NCI-H1436 (cell line): Measurements from ENCODE around the gene RASD1.
"Not testable (repeated sequence)": the region's sequence is repeated elsewhere in the genome, so short reads cannot be mapped to it uniquely, and the experiment has no call there.

Source experiments
- DNase-seq: peaks from one replicate; lab custom pipeline; 2025; lab: John Stamatoyannopoulos, UW

Gene RASD1

DNA sequence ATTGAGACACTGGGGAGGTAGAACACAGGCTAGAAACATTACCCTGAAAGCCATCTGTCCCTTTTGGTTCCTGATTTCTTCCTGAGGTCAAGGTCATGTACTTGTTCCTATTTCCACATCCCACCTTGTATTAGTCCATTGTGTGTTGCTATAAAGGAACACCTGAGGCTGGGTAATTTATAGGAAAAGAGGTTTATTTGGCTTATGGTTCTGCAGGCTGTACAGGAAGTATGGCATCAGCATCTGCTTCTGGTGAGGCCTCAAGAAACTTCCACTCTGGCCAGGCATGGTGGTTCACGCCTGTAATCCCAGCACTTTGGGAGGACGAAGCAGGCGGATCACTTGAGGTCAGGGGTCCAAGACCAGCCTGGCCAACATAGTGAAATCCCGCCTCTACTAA lies 26.8 kb downstream of the RASD1 start:
- DNase-seq: no peak

DNA sequence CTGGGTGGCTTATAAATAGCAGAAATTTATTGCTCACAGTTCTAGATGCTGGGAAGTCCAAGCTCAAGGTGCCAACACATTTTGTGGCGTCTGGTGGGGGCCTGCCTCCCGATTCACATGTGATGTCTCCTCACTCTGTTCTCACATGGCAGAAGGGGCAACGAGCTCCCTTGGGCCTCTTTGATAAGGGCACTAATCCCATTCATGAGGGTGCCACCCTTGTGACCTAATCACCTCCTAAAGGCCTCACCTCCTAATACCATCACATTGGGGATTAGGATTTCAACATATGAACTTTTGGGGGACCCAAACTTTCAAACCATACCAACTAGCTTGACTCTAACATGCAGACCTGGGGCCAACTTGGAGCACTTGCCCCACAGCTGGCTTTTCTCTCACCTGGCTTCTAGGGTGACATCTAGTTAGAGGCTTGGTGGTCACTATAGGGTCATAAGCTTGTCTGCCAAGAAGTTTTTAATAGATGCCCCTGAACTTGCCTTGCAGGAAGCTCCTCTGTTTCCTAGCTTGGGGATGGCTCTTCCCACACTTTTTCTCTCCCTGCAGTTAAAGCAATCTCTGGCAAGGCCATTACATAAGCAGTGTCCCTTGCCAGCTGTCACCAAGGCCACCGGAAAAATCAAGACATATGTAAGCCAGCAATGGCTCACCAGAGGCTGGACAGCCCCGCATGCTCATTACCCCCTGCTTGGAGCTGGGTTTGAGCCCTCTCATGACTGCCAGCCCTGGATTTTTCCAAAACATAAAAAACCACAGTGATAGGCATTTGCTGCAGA lies 27.8 kb downstream of the RASD1 start:
- no peak for DNase-seq

DNA sequence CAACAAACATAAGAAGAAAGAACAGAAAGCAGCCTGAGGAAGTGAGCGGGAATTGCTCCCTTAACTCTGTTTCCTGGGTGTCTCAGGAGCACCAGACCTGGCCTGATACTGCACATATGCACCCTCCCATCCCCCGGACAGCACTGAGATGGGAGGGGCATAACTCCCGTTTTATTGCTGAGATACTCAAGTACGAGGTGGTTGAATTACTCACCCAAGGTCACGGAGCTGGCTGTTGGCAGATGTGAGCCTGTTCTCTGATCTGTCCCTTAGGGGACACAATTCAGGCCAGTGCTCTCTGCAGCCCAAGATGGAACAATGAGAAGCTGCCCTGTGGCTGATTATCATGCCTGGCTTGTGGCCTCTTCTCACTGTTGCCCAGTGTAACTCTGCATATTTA lies 28.5 kb downstream of the RASD1 start:
- DNase-seq: no peak

DNA sequence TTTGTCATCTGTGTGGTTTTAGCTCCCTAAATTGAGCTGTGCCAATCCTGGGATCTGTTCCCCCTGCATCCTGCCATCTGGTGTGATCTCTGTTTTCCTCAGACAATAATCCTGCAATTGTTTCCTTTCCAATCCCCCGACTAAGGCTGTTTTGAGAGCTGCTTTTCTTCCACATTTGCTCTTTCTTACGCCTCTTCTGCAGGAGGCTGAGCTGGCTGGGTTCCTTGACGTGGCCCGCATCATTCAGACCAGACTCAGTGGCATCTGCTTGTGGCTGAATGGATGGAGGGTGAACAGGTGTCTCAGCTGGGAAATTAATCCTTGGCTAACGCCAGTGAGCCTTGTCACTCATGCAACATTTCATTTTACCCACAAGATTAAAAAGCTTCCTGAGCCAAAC lies 29.2 kb downstream of the RASD1 start:
- DNase-seq: no peak

DNA sequence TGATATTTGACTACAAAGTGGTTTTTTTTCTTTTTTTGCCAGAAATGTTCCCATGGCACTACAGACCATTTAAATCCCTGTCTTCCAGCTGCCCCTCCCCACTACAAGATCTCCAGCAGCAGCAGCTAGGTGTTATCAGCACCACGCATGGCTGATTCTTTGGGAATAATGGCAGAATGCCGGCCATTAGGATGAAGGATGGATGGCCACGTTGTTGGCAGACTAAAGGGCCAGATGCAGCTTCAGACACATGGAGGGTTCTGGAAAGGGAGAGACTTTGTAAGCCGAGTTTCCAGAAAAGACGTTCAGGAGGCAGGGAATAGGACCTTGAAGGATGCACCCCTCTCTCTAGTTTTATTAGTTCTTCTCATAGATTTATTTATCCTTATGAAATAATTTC lies 29.7 kb downstream of the RASD1 start:
- DNase-seq: no peak

DNA sequence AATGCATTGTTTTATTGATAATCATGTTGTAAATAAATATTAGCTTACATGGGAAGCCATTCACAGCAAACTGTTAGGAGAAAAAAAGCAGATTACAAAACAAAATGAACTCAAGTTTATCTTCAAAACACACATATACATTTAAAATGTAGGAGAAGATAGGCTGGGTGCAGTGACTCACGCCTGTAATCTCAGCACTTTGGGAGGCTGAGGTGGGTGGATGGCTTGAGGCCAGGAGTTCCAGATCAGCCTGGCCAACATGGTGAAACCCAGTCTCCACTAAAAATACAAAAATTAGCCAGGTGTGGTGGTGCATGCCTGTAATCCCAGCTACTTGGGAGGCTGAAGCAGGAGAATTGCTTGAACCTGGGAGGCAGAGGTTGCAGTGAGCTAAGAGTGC lies 30.3 kb downstream of the RASD1 start:
- DNase-seq: not testable (repeated sequence)

DNA sequence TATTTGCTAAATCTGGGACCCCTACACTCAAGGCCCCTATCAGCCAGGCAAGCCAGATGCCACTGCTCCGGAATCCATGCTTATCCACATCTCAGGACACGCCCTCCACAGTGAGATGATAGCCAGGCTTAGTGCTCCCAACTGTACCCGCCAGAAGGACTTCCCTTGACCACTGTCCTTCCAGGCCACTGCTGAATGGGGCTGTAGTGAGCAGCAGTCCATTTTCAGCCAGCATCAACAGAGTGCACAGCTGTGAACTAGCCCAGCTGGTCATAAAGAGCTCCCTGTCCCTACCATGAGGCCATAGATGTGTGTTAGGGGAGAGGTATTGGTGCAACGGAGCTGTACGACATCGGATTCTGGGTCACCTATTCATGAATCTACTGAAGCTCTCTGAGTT lies 32.4 kb downstream of the RASD1 start:
- no peak for DNase-seq

DNA sequence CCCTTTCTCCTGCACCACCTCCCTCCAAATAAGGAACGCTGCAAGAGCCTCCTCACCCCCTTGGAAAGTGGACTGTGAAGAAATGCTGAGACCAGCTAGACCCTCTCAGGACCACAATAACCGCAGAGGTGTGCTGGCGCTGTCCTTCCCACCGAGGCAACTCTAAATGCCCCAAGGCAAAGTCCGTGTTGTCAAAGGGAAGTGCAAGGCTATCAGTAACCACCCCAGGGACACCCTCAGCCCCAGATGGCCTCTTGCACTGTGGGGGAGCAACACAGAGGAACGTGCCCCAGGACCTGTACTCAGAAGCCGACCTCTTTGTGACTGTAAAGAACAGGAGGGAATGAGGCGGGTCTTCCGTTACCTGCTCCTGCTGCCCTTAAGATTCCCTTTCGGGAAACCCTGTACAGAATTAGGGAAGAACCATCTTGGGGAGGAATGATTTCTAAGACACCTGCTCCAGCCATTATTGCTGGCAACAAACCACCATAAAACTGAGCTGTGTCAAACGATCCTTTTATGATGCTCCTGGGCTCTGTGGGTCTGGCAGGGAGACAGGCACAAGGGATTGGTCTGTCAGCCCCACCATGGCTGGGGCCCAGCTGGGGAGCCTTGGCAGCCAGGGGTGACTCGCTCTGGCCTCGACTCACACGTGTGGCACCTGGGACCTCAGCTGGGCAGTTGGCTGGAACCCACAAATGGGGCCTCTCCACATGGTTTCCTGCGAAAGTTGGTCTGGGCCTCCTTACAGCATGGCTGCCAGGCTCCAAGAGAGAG lies 34.0 kb downstream of the RASD1 start:
- no peak for DNase-seq

DNA sequence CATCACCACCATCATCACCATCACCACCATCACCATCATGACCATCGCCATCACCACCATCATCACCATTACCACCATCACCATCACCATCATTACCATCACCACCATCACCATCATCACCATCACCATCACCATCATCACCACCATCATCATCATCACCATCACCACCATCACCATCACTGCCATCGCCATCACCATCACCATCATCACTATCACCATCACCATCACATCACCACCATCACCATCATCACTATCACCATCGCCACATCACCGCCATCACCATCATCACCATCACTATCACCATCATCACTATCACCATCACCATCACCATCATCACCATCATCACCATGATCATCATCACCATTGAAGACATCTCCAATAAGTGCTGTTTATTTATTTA lies 36.2 kb downstream of the RASD1 start:
- DNase-seq: no peak

DNA sequence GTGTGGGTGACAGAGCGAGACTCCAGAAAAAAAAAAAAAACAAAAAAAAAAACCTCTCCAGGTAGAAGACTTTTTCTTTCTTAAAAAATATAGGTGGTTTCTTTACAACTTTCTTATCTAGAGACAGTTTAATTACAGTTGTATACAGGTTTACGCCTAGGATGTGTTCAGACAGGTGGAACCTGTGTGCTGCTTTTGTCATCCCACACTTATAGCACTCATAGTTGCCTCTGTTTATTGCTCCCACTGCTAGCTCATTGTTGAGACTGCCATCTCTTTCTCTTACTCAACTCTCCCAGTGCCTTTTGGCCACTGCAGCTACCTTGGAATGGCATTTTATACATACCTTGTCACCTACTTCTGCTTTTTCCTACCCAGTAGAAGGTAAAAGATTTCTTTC lies 38.5 kb downstream of the RASD1 start:
- DNase-seq: no peak

DNA sequence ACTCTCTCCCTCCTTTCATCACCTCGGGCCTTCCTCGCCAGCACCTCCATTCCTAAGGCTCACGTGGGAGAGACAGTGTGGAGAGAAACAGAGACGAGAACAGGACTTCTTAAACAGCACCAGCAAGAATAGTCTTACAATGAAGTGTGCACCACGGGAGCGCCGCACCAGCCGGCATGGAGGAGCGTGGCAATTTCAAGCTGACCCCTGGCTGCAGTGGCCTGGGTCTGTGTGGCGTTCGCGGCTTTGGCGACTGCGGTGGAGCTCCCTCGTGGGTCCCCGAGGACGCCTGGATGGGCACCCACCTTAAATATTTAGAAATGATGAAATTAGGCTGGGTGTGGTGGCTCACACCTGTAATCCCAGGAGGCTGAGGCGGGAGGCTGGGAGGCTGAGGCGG lies 39.9 kb downstream of the RASD1 start:
- no peak for DNase-seq

DNA sequence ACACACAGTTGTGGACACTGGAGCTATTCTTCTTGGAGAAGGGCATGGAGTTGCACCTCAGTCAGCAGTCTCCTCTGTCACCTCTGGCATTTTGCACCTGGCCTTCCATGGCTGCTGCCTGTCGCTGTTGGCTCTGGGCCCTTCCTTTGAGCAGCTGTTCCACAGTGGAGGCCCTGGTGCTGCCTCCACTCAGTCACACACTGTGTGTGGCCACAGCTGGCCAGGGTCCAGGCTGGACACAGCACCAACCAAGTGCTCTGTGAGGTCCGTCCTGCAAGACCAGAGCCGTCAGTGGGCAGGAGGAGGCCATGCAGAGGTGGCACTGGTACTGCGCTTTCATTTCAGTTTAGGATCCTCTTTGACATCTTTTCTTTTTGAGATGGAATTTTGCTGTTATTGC lies 41.0 kb downstream of the RASD1 start:
- no peak for DNase-seq

DNA sequence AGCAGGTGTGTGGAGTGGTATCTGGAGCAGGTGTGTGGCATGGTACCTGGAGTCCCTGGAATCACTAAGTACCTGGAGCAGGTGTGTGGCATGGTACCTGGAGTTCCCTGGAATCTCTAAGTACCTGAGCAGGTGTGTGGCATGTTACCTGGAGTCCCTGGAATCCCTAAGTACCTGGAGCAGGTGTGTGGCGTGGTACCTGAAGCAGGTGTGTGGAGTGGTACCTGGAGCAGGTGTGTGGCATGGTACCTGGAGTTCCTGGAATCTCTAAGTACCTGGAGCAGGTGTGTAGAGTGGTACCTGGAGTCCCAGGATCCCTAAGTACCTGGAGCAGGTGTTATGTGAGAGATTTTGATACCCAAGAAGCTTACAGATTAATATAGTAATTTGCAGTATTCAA lies 41.5 kb downstream of the RASD1 start:
- not testable (repeated sequence) for DNase-seq

DNA sequence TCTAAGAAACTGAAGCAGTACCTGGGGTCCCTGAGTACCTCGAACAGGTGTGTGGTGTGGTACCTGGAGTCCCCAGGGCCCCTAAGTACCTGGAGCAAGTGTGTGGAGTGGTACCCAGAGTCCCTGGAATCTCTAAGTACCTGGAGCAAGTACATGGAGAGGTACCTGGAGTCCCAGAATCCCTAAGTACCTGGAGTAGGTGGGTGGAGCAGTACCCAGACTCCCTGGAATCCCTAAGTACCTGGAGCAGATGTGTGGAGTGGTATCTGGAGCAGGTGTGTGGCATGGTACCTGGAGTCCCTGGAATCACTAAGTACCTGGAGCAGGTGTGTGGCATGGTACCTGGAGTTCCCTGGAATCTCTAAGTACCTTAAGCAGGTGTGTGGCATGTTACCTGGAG lies 41.9 kb downstream of the RASD1 start:
- DNase-seq: no peak

DNA sequence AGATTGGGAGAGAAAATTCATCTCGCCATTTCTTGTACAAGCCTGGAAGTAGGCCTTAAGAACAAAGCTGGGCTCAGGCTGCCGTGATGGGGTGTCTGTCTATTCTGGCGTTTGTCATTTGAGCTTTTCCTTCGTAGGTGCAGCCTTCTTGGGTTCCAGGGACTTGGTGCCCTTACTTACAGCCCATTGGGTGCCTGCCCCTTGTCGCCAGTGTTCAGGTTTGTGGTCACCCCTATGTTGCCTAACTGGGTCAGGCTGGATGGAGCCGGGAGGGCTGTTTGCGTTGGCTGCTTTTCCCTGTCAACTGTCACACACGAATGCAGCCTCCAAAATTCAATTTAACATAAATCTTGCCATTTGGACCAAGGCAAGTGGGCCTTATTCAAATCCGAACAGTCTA lies 43.1 kb downstream of the RASD1 start:
- DNase-seq: no peak

DNA sequence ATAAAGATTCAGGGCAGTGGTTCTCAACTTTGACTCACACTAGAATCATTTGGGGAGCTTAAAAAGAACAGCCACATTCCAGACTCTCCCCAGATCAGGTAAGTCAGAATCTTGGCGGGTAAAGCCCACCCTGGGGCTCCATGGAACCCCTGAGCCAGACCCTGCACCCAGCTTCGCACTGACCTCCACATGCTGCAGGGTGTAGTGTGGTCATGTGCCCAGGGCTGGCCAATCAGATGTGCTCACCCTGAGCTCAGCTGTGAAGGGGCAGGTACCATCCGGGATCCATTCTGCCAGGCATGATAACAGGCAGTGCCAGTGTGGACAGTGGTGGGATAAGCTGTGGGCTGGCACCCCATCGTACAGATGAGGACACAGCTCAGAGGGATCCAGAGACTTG lies 47.5 kb downstream of the RASD1 start:
- no peak for DNase-seq

DNA sequence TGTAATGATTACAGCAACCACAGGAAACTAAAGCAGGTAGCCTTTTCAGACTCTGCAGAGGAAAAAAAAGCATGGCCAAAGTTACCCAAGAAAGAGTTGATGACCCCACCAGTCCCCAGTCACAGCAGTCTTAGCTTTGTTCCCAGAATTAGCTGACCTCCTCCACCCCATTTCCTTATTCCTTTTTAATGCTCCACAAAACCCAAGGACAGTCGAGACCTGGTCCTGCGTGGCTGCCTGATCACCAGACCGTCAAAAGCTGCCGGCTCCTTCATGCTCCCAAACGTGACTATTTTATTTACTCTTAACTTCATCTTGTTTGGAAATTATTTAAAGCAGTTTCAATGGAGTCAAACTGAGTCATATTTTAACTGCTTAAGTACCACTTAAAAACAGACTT lies 48.1 kb downstream of the RASD1 start:
- DNase-seq: no peak

DNA sequence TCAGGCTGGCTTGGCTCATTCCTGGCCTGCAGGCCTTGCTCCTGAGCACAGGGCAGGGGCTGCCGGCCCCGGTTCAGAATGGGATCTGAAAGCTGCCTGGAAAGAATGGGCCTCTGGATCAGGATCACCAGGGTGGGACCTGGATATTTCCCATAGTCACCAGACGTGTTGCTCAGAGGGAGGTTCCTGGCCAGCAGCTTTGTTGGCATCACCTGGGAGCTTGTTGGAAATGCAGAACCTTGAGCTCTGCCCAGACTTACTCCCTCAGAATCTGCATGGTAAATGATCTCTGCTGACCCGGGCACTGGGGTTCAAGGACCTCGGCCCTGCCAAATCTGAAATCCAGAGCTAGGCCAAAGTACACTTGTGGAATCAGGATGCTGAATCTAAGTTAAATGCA lies 48.9 kb downstream of the RASD1 start:
- no peak for DNase-seq

DNA sequence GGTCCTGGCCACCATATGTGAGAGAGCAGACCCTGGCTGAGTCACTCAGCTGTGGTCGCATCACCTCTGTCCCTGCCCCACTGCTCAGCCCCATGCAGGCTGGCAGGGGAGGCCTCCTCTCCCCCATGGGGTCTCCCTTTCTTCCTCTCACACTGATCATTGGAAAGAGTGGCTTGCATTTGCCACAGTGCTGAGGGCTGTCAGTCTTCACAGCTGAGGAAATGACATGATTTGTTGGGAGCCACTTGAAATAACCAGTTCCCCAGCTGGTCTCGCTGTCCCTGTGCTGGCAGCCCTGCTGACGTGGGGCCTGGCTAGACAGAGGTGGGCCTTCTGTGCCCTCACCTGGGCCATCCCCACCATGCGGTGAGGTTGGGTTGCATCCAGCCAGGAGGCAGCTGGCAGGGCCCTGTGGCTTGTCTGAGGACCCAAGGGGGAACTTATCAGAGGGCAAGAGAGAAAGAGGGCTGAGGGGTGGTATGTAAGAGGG lies 49.5 kb downstream of the RASD1 start:
- no peak for DNase-seq

DNA sequence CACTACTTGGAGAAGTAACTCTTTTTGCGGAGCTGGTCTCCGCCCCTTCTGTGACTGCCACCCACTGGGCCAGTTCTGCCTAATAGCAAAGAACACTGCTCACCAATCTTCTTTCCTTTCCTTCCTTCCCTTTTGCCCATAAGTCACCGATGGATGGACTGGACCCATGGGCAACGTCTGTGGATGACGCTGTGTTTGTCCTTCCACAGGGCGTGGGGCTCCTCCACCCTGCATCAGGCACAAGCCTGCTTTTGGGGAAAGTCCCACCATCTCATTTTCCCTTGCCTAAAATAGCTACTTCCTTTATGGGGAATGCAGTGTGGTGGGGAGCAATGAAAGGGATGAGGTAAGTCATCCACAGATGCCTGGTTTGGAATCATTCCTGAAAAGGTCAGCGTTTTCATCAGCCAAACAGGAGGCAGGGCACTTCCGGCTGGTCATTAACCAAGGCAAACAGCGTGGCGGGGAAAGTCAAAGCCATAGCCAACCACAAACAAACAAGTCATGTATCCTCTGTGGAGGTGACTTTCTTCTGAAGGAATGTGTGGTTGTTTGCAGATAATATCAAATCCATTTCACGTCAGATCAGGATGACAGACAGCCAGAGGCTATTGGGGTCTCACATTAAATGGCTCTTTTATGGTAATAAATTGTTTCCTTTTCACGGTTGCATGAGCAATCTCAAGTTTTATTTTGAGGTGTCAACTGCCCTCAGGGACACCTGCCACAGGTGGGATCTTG lies 50.1 kb downstream of the RASD1 start:
- no peak for DNase-seq

DNA sequence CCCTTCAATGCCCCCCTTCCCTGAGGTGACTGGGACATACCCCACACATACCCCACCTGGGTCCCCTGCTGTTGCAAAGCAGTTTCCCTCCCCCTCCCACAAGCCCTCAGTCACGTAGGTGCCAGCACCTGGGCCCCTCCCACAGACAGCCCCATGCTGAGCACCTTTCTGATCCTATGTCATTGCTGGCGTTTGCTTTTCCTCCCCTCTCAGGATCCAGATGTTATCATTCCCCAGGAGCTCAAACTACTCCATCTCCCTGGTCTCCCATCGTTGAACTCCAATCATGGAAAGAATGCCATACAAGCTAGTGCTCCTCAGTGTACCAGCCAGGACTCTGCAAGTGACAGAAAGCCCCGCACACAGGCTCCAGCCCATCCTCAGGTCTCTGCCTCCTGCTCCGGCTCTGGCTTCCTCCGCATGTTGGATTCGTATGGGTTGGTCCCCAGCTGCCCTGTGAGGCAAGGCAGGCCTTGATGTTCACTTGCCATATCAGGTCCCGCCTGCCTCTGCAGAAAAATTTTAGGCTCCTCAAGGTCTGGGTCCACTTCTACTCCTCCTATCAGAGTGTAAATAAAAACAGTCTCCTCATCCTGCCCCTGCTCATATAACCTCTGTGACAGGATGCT lies 50.8 kb downstream of the RASD1 start:
- DNase-seq: no peak
